ENCODE results near the gene NT5M. TPM values are rescaled to one million over a fixed set of nuclear protein-coding genes. Genes with fewer than 3 reads are reported as not detected.
A peak's percentile ranks its signal among the peaks of the same experiment; 100 is the strongest.
"Not testable (repeated sequence)": the region's sequence is repeated elsewhere in the genome, so short reads cannot be mapped to it uniquely, and the experiment has no call there.

Gene NT5M
- total and polyA plus RNA-seq, 9 of the 15 experiments (the other 6 are each of a cell fraction or from before 2014, with no cell fraction given) = 0.24 to 10.1 (median 3.4) TPM

DNA sequence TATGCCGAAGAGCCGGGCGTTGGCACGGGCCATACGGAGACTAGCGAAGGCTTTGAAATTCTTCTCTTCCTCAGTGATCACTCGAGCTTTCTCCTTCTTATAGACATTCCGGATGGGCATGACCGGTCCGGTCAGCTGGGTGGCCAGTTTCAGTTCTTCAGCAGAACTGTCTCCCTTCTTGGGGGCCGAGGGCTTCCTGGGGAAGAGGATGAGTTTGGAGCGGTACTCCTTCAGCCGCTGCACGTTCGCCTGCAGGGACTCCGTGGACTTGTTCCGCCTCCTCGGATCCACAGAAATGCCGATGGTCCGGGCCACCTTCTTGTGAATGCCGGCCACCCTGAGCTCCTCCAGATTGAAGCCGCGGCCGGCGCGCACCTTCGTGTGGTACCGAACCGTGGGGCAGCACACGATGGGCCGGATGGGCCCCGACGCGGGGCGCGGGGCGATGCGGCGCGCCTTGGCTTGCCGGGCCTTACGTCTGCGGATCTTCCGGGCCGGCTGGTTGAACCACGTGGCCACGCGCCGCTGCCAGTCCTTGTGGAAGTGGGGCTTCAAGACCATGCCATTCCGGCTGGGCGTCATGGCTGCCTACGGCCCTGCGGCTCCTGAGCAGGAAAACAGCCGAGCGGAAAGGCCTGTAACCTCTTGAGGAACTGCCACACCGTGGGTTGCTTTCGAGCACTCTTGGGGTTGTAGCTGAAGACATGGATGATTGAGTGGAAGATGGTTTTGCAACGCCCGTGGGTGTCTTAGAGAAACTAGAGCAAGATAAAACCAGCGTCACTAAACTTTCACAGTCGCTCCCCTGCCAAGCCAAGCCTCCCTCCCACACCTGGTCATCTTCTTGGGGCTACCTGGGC is 80.5 kb downstream of the NT5M start:
- CTCF ChIA-PET (ENCODE audit: low intra/inter-chr PET ratio) = not testable (repeated sequence)

GRCh38 chr17:17384291-17384615 is 81.1 kb downstream of the NT5M start:
- no peaks in the 10 kb centered on the region for H3K36me3 ChIP-seq (ENCODE audit: control insufficient read depth, insufficient read depth, low read length)
- no peak for TF ChIP-seq GABPB1 (CRISPR knock-in tag; IDR thresholded peaks at IDR 0.05)
- TF ChIP-seq ZNF217 (CRISPR knock-in tag; IDR thresholded peaks at IDR 0.05) = no peak
- TF ChIP-seq ZNF436 (CRISPR knock-in tag; IDR thresholded peaks at IDR 0.05) = no peak
- TF ChIP-seq, protein P1, sequence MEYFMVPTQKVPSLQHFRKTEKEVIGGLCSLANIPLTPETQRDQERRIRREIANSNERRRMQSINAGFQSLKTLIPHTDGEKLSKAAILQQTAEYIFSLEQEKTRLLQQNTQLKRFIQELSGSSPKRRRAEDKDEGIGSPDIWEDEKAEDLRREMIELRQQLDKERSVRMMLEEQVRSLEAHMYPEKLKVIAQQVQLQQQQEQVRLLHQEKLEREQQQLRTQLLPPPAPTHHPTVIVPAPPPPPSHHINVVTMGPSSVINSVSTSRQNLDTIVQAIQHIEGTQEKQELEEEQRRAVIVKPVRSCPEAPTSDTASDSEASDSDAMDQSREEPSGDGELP (CRISPR knock-in tag; IDR thresholded peaks at IDR 0.05; ENCODE audit: borderline replicate concordance) = no peak
- no peak for TF ChIP-seq NFRKB (IDR thresholded peaks at IDR 0.05; ENCODE audit: low read depth)
- TF ChIP-seq NFIX (CRISPR knock-in tag; IDR thresholded peaks at IDR 0.05; ENCODE audit: low read depth) = no peak
- TF ChIP-seq KDM5B (IDR thresholded peaks at IDR 0.05; ENCODE audit: insufficient replicate concordance, low read depth, low read length) = no peak
- TF ChIP-seq ZNF79 (CRISPR knock-in tag; IDR thresholded peaks at IDR 0.05; ENCODE audit: low read depth) = no peak
- intact Hi-C loops (cut with micrococcal nuclease) (no loop called here), in situ Hi-C loops (cut with MboI) (no loop called here)
- peaks cover 7 to 63% of the 10 kb centered on the region in 2 experiments for H3K27me3 ChIP-seq (ENCODE audit: control insufficient read depth in 2 of 2, insufficient read depth in 2 of 2, low read length in 2 of 2)
- ChIA-PET POLR2A (no interaction called here), CTCF (ENCODE audit: low intra/inter-chr PET ratio) (no interaction called here)
- H3K4me1 ChIP-seq (replicated peaks in 1 of 2; ENCODE audit: control insufficient read depth in 2 of 2, insufficient read depth in 2 of 2, low read length in 2 of 2) = peaks cover 0 to 7% of the 10 kb centered on the region in 2 experiments; a peak in 2 of 5 replicates
- no peak overlapping the region for H3K4me3 ChIP-seq
- no peak overlapping the region for H3K27ac ChIP-seq (ENCODE audit: extremely low read depth, low read depth, low read length)
- H3K79me2 ChIP-seq (ENCODE audit: control insufficient read depth, insufficient read depth, low read length) = no peaks in the 10 kb centered on the region
- BruUV-seq (replicated peaks) = no TSS peak
- 3% methylated on average over 6 of the region's 6 CpGs for WGBS (ENCODE audit: insufficient coverage, low coverage, missing lambda C conversion rate)
- FAIRE-seq = no peak
- no peak overlapping the region for H3K4me2 ChIP-seq (ENCODE audit: insufficient read depth, low read length)
- H3K9me1 ChIP-seq (ENCODE audit: control insufficient read depth, insufficient read depth, low read length) = no peaks in the 10 kb centered on the region
- H2AFZ ChIP-seq (ENCODE audit: low read depth, low read length) = no peak overlapping the region
- no peak for ATAC-seq
- no peaks in the 10 kb centered on the region for H3K9me3 ChIP-seq (replicated peaks; ENCODE audit: control insufficient read depth, insufficient read depth, low read depth, low read length)
- no peak overlapping the region for H3K9ac ChIP-seq (ENCODE audit: insufficient read depth in 1 of 2, low read depth in 2 of 2, low read length in 2 of 2)
- no peak for DNase-seq (ENCODE audit: extremely low read depth in 1 of 4, low spot score in 3 of 4)
- H4K20me1 ChIP-seq (replicated peaks; ENCODE audit: control insufficient read depth, insufficient read depth, low read length) = no peaks in the 10 kb centered on the region

More for the DNA sequence above, 80.5 kb downstream of the NT5M start:
- H4K20me1 ChIP-seq (replicated peaks; ENCODE audit: control insufficient read depth, insufficient read depth, low read length); H3K36me3 ChIP-seq (ENCODE audit: control insufficient read depth, insufficient read depth, low read length); H3K4me2 ChIP-seq (ENCODE audit: insufficient read depth, low read length); H3K9ac ChIP-seq (ENCODE audit: insufficient read depth in 1 of 2, low read depth in 2 of 2, low read length in 2 of 2); H3K9me3 ChIP-seq (replicated peaks; ENCODE audit: control insufficient read depth, insufficient read depth, low read depth, low read length); FAIRE-seq; intact Hi-C loops (cut with micrococcal nuclease); H3K27ac ChIP-seq (ENCODE audit: extremely low read depth, low read depth, low read length); ATAC-seq; H3K9me1 ChIP-seq (ENCODE audit: control insufficient read depth, insufficient read depth, low read length); H3K4me1 ChIP-seq (replicated peaks in 1 of 2; ENCODE audit: control insufficient read depth in 2 of 2, insufficient read depth in 2 of 2, low read length in 2 of 2); in situ Hi-C loops (cut with MboI); DNase-seq (ENCODE audit: extremely low read depth in 1 of 4, low spot score in 3 of 4); H3K4me3 ChIP-seq; H2AFZ ChIP-seq (ENCODE audit: low read depth, low read length); H3K79me2 ChIP-seq (ENCODE audit: control insufficient read depth, insufficient read depth, low read length): not testable (repeated sequence)
- 45% methylated on average over 27 of the region's 61 CpGs for WGBS (ENCODE audit: insufficient coverage, low coverage, missing lambda C conversion rate)
- peaks cover 7 to 58% of the 10 kb centered on the region in 2 experiments for H3K27me3 ChIP-seq (ENCODE audit: control insufficient read depth in 2 of 2, insufficient read depth in 2 of 2, low read length in 2 of 2)
- TSS peak; percentile 87 for BruUV-seq (replicated peaks)
- POLR2A ChIA-PET = interaction anchor here (0.7 kb wide), 1 partner anchor 8 kb away, joined by 4 read pairs; no protein-coding TSS in a partner anchor

All from K562 (cell line).